Dendritic cell treated with granulocyte-macrophage colony-stimulating factor and Interleukin-4, amounts not matched to agents 40 ng/mL and 50 ng/mL, for 4 days (primary cell): ENCODE results near the gene EHMT1.

ENCODE experiments used
- H3K27ac Mint-ChIP-seq: one replicate; pipeline ENCODE4 v1.8.0; 2022; ENCODE audit warnings: mild to moderate bottlenecking, mixed read lengths
- H3K27me3 Mint-ChIP-seq: one replicate; pipeline ENCODE4 v1.8.0; 2022; ENCODE audit warnings: mild to moderate bottlenecking, mixed read lengths
- H3K36me3 Mint-ChIP-seq: one replicate; pipeline ENCODE4 v1.8.0; 2022; ENCODE audit warnings: low read depth, mixed read lengths
- H3K4me1 Mint-ChIP-seq: one replicate; pipeline ENCODE4 v1.8.0; 2022; ENCODE audit warnings: low read depth, mixed read lengths
- H3K4me3 Mint-ChIP-seq: one replicate; pipeline ENCODE4 v1.8.0; 2022; ENCODE audit warnings: mild to moderate bottlenecking, moderate library complexity, mixed read lengths
- H3K9me3 Mint-ChIP-seq: one replicate; pipeline ENCODE4 v1.8.0; 2022; ENCODE audit warnings: mixed read lengths
- intact Hi-C: fragments of 100-400 bp; cut with micrococcal nuclease; formaldehyde crosslinking; loops from one replicate; pipeline ENCODE4 v1.15.0; 2022

EHMT1 gene

GRCh38 chr9:137618105-137619067, at the start of gene EHMT1:
TSS of gene EHMT1 (plus strand) at chr9:137619005. CDS start at chr9:137619029, 24 bp downstream.
- Mint-ChIP-seq H3K4me3 (peak within 1 kb of the TSS; percentile 86), H3K36me3 (peaks cover 54% of the 10 kb centered on the region), H3K4me1 (peaks cover 51% of the 10 kb centered on the region), H3K9me3 (no peaks in the 10 kb centered on the region), H3K27me3 (no peaks in the 10 kb centered on the region), H3K27ac (peak within 1 kb of the TSS; percentile 91)
- intact Hi-C loops: loop anchor here (1.0 to 2.0 kb wide), 2 partner anchors 28 to 40 kb away; partner anchors contain the start of genes DPH7 and ZMYND19

GRCh38 chr9:137569609-137570203, 49.1 kb upstream of the EHMT1 start:
- no peak overlapping the region for H3K27ac Mint-ChIP-seq
- no peaks in the 10 kb centered on the region for H3K27me3 Mint-ChIP-seq
- peaks cover 65% of the 10 kb centered on the region for H3K36me3 Mint-ChIP-seq
- H3K4me1 Mint-ChIP-seq: peaks cover 12% of the 10 kb centered on the region
- H3K9me3 Mint-ChIP-seq: peaks cover 24% of the 10 kb centered on the region
- intact Hi-C loops: no loop called here
- no peak overlapping the region for H3K4me3 Mint-ChIP-seq

GRCh38 chr9:137570566-137570965, 48.2 kb upstream of the EHMT1 start:
- H3K4me1 Mint-ChIP-seq: peaks cover 19% of the 10 kb centered on the region
- no peaks in the 10 kb centered on the region for H3K27me3 Mint-ChIP-seq
- H3K9me3 Mint-ChIP-seq: peaks cover 21% of the 10 kb centered on the region
- H3K36me3 Mint-ChIP-seq: peaks cover 68% of the 10 kb centered on the region
- intact Hi-C loops: no loop called here
- no peak overlapping the region for H3K4me3 Mint-ChIP-seq
- no peak overlapping the region for H3K27ac Mint-ChIP-seq

- intact Hi-C loops: no loop called here
- Mint-ChIP-seq H3K27ac (no peak overlapping the region), H3K36me3 (peaks cover 70% of the 10 kb centered on the region), H3K4me3 (no peak overlapping the region), H3K4me1 (peaks cover 42% of the 10 kb centered on the region), H3K9me3 (peaks cover 10% of the 10 kb centered on the region), H3K27me3 (no peaks in the 10 kb centered on the region)
Measured at GRCh38 chr9:137574192-137574591, 44.6 kb upstream of the EHMT1 start.

GRCh38 chr9:137575364-137575715, 43.5 kb upstream of the EHMT1 start:
- H3K4me3 Mint-ChIP-seq: no peak overlapping the region
- H3K9me3 Mint-ChIP-seq: no peaks in the 10 kb centered on the region
- no peaks in the 10 kb centered on the region for H3K27me3 Mint-ChIP-seq
- no peak overlapping the region for H3K27ac Mint-ChIP-seq
- peaks cover 59% of the 10 kb centered on the region for H3K36me3 Mint-ChIP-seq
- peaks cover 40% of the 10 kb centered on the region for H3K4me1 Mint-ChIP-seq
- intact Hi-C loops: no loop called here

DNA sequence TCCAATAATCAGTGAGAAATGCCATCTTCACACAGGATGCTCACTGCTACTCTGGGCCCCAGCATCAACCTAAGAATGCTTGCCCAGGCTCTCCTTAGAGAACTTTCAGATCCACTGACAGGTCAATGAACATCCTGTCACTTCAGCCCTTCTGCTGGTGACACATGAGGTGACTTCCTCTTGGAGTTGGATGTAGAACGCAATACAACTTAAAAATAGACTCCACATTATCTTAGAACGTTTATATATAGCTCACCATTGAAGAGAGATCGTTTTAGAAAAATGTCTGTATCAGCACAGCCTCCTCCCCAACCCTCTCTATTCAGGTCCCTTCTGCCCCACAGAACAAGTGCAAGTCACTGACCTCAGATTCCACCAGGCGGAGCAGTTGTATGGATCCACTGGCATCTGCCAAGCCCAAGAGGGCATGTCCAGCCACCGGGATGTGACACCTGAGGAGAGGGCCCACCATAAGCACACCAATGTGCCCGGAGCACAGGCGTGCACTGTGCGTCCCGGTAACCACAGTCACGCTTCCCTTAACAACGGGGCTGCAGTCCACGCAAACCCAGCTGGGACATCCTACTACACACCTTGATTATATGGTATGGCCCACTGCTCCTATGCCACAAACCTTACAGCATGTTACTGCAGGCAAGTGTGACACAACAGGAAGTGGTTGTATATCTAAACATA, 42.9 kb upstream of the EHMT1 start:
- Mint-ChIP-seq H3K36me3 (peaks cover 54% of the 10 kb centered on the region), H3K27ac (no peak overlapping the region), H3K27me3 (no peaks in the 10 kb centered on the region), H3K4me1 (peaks cover 40% of the 10 kb centered on the region), H3K4me3 (no peak overlapping the region), H3K9me3 (no peaks in the 10 kb centered on the region)
- intact Hi-C loops: no loop called here

GRCh38 chr9:137578518-137579258, 40.1 kb upstream of the EHMT1 start, which contains the start of gene DPH7:
TSS of gene DPH7 (minus strand) at chr9:137578925. CDS start at chr9:137578777, 148 bp downstream.
- Mint-ChIP-seq H3K9me3 (no peaks in the 10 kb centered on the region), H3K36me3 (peaks cover 60% of the 10 kb centered on the region), H3K4me3 (peak within 1 kb of the TSS; percentile 83), H3K27me3 (no peaks in the 10 kb centered on the region), H3K4me1 (peaks cover 40% of the 10 kb centered on the region), H3K27ac (peak within 1 kb of the TSS; percentile 72)
- intact Hi-C loops: loop anchor here (2.0 kb wide), 1 partner anchor 40 kb away; the partner anchor contains the start of gene EHMT1

- Mint-ChIP-seq H3K27ac (peak overlapping the region; percentile 72), H3K4me3 (peak overlapping the region; percentile 83), H3K27me3 (no peaks in the 10 kb centered on the region), H3K4me1 (peaks cover 40% of the 10 kb centered on the region), H3K36me3 (peaks cover 60% of the 10 kb centered on the region), H3K9me3 (no peaks in the 10 kb centered on the region)
- intact Hi-C loops: loop anchor here (2.0 kb wide), 1 partner anchor 40 kb away; the partner anchor contains the start of gene EHMT1
Measured at GRCh38 chr9:137579259-137579604, 39.6 kb upstream of the EHMT1 start.

GRCh38 chr9:137580209-137580953, 38.4 kb upstream of the EHMT1 start:
- Mint-ChIP-seq H3K27ac (no peak overlapping the region), H3K4me1 (peaks cover 33% of the 10 kb centered on the region), H3K4me3 (no peak overlapping the region), H3K9me3 (no peaks in the 10 kb centered on the region), H3K27me3 (no peaks in the 10 kb centered on the region), H3K36me3 (peaks cover 60% of the 10 kb centered on the region)
- intact Hi-C loops: loop anchor here (10.0 kb wide), 1 partner anchor 114 kb away; no protein-coding TSS in a partner anchor

- Mint-ChIP-seq H3K4me1 (peaks cover 28% of the 10 kb centered on the region), H3K4me3 (no peak overlapping the region), H3K9me3 (no peaks in the 10 kb centered on the region), H3K27me3 (no peaks in the 10 kb centered on the region), H3K27ac (no peak overlapping the region), H3K36me3 (peaks cover 60% of the 10 kb centered on the region)
- intact Hi-C loops: loop anchor here (10.0 kb wide), 1 partner anchor 114 kb away; no protein-coding TSS in a partner anchor
Measured at GRCh38 chr9:137580954-137581322, 37.9 kb upstream of the EHMT1 start.

DNA sequence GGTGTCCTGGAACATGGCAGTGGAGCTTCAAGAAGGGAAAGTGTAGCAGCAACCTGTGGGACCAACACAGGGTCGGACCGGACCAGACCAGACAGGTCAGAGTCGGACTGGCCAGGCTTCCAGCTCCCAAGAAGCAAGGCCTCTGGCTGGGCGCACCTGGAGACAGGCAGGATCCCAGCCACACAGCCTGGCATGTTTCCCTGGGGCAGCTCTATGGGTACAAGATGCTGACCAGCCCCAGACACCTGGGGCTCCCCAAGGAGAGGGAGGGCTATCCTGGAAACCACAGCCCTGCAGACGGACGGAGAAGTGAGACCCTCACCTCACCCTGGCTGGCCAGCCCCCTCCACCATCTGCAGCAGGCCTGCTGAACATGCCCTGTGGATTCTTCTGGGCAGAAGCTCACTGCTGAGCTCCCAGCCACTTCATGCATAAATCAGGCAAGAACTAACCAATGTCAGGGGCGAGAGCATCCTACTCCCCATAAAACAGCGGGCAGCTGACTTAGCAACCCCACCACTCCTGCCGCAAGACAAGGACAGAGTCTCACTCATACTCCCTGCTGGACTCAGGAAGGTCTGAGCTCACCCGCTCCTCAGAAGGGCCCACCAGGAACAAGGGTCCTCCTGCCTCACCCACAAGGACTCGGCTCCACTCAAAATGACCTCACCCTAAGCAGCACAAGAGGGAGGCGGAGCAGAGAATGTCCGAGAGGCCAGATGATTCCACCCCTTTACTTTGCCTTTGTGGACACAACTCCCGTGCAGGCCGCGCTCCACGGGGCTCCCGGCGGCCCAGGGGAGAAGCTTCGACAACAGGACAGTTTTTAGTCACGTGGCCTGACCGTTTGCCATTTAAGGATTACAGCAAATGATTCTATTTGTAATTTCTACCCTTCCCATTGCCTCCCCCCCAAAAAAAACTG, 37.2 kb upstream of the EHMT1 start:
- Mint-ChIP-seq H3K4me3 (no peak overlapping the region), H3K9me3 (no peaks in the 10 kb centered on the region), H3K27ac (no peak overlapping the region), H3K4me1 (peaks cover 21% of the 10 kb centered on the region), H3K27me3 (no peaks in the 10 kb centered on the region), H3K36me3 (peaks cover 60% of the 10 kb centered on the region)
- intact Hi-C loops: loop anchor here (10.0 kb wide), 1 partner anchor 113 kb away; no protein-coding TSS in a partner anchor

GRCh38 chr9:137582286-137582860, 36.4 kb upstream of the EHMT1 start:
- H3K4me3 Mint-ChIP-seq: no peak overlapping the region
- no peaks in the 10 kb centered on the region for H3K27me3 Mint-ChIP-seq
- no peak overlapping the region for H3K27ac Mint-ChIP-seq
- H3K9me3 Mint-ChIP-seq: no peaks in the 10 kb centered on the region
- intact Hi-C loops: loop anchor here (10.0 kb wide), 1 partner anchor 112 kb away; no protein-coding TSS in a partner anchor
- H3K4me1 Mint-ChIP-seq: peaks cover 14% of the 10 kb centered on the region
- peaks cover 65% of the 10 kb centered on the region for H3K36me3 Mint-ChIP-seq
